GM18861 (cell line): ENCODE measurements around the gene TTL.
"Not testable (repeated sequence)": the region's sequence is repeated elsewhere in the genome, so short reads cannot be mapped to it uniquely, and the experiment has no call there.

Source experiments
- ATAC-seq: cut with Tn5 transposase; IDR thresholded peaks from one replicate; pipeline ENCODE4 v1.9.1; 2021; ENCODE audit not compliant: unreplicated experiment

Gene TTL

GRCh38 chr2:112481528-112482233 lies at the start of gene TTL:
TSS of gene TTL (plus strand) at chr2:112482156. CDS start at chr2:112482345, 189 bp downstream.
- peak; percentile 53 for ATAC-seq

DNA sequence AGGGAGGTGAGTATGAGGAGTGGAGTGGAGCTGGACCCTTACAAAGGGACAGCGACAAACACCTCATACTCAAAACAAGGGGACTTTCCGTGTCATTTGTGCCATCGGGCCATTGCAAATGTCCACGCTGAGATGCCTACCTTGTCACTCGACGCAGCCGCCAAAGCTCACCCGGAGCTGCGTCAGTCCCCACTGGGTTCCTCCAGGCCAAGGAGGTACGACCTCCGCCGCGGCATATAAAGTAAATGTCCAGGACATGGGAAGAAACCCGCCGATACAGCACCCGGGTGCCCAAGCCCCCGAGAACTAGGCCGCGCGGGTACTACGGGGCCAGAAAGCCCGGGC lies 49.6 kb upstream of the TTL start:
- not testable (repeated sequence) for ATAC-seq

DNA sequence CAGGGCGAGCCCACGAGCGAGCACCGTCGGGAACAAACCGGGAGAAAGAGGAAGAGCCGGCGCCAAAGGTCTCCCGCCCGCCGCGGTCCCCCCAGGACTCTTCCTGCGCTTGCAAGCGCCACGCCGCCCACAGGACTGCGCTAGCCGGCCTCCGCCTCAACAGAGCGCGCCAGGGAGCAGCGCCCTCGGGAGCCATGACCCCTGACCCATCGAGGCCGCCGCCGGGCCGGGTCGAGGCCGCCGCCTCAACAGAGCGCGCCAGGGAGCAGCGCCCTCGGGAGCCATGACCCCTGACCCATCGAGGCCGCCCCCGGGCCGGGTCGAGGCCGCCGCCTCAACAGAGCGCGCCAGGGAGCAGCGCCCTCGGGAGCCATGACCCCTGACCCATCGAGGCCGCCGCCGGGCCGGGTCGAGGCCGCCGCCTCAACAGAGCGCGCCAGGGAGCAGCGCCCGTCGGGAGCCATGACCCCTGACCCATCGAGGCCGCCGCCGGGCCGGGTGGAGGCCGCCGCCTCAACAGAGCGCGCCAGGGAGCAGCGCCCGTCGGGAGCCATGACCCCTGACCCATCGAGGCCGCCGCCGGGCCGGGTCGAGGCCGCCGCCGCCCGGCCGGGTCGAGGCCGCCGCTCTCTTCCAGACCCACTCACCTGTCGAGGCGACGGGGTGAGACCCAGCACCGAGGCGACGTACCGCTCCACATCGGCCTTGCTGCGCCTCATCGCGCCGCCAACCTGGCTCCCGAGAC lies 49.0 kb upstream of the TTL start:
- ATAC-seq = not testable (repeated sequence)

DNA sequence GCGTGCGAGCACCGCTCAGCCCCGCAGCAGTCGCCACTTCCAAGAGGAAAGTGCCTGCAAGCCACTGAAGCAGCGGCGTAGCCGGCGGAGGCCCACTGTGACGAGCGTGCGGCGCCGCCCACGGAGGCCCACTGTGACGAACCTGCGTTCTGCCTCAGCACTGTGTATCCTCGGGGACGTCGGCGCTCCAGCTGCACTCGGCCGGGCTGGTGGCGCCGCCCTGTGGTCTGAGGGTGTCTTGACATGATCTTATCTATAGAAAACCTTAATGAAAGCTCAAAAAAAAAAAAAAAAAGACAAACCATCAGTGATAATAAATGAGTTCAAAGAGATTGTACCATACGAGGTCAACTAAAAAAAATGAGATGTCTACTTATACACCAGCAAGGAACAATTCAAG lies 48.5 kb upstream of the TTL start, which contains the start of gene RGPD8:
RGPD8 (minus strand) TSS at position 166 of the 400 bp plus-strand sequence. CDS start 192 bp downstream, outside the sequence.
- peak; percentile 96 for ATAC-seq

GRCh38 chr2:112433932-112434730 lies 47.8 kb upstream of the TTL start:
- ATAC-seq = no peak

- ATAC-seq = not testable (repeated sequence)
These were observed 46.9 kb upstream of the TTL start for GRCh38 chr2:112434890-112435715.

DNA sequence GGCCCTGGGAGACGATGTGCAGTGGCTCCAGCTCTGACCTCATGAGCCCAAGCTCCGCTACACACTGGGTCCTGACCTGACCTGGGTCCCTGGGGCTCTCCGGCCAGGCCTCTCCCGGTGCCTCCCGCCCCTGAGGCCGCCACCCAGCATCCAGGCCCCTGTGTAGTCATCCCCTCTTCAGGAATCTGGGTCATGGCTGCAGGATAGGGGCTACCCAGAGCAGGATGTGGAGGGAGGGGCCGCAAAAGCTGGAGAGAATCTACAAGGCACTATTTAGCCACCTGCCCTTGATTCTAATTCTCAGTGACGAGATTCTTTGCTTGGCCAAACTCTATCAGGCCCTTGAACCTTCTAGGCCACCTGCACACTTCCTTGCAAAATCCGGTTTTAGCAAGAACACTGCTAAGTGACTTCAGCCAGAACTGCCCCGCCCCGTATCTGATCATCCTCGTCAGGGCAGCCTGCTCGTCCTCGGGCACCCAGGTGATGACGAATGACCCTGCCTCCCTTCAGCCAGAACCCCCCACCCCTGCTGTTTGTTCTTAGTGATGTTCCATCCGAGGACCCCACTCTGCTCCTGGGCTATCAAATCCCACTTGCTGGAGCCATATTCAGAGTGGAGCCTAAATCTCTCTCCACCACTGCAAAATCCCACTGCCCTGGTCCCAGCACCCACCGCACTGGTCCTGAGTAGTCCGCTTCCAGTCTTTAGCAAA lies 46.1 kb upstream of the TTL start:
- ATAC-seq = not testable (repeated sequence)

GRCh38 chr2:112436993-112437392 lies 45.0 kb upstream of the TTL start:
- ATAC-seq = not testable (repeated sequence)

DNA sequence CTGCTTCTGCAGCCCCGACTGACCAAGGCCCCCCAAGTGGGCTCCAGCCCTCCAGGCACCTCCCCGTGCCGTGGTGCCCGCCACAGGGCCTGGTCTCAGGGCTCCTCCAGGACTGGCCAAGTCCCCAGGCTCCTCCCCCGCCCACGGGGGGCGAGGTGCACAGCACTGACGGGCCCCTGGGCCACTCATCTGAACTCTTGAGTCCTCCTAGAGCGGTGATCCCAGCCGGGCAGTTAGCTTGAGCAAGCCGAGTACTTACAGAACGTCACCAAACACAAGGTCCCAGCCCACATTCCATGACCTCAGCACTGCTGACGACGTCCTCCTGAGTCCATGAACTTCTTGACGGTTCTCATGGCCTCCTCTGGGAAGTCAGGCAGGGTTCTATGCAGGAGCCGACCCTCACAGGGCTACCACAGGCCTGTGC lies 44.5 kb upstream of the TTL start:
- ATAC-seq = not testable (repeated sequence)

- not testable (repeated sequence) for ATAC-seq
These were observed 43.2 kb upstream of the TTL start for GRCh38 chr2:112438603-112439261.

DNA sequence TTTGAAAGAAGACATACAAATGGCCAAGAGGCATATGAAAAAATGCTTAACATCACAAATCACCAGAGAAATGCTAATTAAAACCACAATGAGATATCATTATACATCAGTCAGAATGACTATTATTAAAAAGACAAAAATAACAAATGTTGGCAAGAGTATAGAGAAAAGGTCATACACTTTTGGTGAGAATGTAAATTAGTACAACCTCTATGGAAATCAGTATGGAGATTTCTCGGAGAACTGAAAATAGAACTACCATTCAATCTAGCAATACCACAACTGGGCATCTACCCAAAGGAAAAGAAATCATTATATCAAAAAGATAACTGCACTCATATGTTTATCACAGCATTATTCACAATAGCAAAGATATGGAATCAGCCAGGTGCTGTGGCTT lies 37.7 kb upstream of the TTL start:
- not testable (repeated sequence) for ATAC-seq

DNA sequence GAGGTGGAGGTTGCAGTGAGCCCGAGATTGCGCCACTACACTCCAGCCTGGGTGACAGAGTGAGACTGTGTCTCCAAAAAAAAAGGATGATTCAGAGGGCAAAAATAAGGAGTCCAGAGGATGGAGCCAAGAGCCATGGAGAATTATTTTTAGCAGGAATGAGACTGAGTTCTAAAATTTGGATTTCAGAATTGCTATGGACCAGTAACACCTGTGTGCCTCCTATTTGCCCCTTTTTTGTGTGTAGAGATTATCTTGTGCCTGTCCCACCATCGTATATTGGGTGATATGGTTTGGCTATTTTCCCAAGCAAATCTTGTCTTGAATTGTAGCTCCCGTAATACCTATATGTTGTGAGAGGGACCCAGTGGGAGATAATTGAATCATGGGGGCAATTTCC lies 32.1 kb upstream of the TTL start:
- ATAC-seq = no peak

DNA sequence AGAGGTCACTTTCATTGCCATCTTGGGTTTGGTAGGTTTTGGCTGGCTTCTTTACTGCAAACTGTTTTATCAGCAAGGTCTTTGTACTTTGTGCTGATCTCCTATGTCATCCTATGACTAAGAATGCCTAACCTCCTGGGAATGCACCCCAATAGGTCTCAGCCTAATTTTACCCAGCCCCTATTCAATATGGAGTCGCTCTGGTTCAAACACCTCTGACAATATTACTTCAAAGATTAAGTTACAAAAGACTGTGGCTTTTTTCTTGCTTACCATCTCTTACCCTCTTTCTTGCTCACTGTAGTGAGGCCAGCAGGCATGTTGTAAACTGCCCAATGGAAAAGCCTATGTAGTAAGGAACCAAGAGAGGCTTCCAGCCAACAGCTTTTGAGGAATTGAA lies 30.6 kb upstream of the TTL start:
- ATAC-seq = no peak

DNA sequence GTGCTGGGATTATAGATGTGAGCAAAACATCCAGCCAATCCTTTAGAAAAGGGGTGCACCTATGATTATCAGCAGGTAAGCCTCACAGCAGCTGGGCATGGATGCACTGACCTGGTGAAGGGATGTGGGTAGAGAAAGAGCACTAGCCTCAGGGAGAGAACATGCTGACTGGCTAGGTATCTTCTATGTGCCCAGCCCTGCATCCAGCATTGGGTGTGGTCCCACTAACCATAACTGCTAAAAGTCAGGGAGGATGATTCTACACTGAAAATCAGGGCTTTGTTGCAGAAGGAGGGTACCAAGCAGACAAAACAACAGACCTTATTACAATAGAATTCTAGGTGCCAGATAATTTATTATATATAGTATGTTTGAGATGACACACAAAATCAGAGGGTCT lies 27.4 kb upstream of the TTL start:
- ATAC-seq = no peak

DNA sequence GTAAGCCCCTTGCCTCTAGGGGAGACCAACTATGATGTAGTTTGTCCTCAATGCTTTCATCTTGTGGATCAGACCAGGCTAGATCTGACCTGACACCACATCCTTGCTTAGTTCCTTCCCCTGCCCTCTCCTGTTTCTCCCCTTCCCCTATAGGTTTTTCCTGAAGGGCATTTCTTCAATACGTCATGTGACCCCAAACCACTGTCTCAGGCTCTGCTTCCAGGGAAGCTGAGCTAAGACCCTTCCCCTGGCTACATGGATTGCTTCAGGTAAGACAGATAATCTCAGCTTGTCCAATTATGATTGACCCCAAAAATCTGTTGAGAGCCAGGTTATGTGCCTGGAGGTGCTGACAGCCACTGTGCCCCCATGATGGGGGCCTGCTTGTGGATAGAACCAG lies 22.6 kb upstream of the TTL start:
- no peak for ATAC-seq

GRCh38 chr2:112462178-112462577 lies 19.8 kb upstream of the TTL start:
- ATAC-seq = no peak

DNA sequence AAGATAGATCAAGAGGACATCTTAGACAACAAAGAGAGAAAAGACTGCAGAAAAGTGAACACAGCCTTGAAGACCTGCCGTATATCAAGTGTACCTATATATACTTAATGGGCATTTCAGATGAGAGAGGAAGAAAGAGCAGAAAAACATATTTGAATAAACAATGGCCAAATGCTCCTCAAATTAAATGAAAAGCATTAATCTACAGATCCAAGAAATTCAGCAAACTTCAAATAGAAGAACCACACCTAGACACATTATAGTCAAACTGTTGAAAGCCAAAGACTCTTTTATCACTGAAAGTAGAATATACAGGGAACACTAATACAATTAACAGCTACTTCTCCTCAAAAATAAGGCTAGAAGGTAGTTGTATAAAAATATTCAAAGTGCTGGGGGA lies 18.7 kb upstream of the TTL start:
- no peak for ATAC-seq

- ATAC-seq = no peak
These were observed 16.6 kb upstream of the TTL start for GRCh38 chr2:112465382-112465781.

DNA sequence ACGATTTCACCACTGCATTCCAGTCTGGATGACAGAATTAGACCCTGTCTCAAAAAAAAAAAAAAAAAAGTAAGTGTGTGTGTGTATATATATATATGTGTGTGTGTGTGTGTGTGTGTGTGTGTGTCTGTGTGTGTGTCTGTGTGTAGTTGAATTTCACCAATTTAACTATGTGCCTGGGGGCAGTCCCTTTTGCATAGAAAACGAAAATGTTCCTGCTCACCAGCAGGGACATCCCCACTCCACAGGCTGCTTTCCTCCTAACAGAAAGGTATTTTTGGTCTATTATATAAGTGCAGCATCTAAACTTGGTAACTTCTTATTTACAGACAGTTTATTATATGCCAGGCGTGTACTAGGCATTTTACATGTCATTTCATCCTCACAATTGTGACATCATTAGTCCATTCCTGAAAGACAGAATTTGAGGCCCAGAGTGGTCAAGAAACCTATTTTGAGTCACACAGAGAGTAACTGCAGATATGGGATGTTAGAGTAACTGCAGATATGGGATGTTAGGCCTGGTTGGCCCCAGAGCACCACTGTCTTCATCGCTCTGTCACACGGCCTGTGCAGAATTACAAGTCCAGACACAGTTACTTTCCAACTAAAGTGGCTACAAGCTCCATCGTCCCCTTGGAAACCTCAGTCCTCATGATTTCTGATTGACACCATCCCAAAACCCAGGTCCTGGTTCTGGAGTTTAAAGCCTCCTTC lies 9.3 kb upstream of the TTL start:
- no peak for ATAC-seq
